HG02852 (cell line): ENCODE results near the gene TINCR.
"Not testable (repeated sequence)": the region's sequence is repeated elsewhere in the genome, so short reads cannot be mapped to it uniquely, and the experiment has no call there.

ENCODE experiments used
- ATAC-seq: cut with Tn5 transposase; IDR thresholded peaks from one replicate; pipeline ENCODE4 v1.9.1; 2021; ENCODE audit warnings: mild to moderate bottlenecking, moderate library complexity; ENCODE audit not compliant: unreplicated experiment

The TINCR gene

GRCh38 chr19:5561559-5561958 lies 6.2 kb downstream of the TINCR start:
- ATAC-seq: no peak

DNA sequence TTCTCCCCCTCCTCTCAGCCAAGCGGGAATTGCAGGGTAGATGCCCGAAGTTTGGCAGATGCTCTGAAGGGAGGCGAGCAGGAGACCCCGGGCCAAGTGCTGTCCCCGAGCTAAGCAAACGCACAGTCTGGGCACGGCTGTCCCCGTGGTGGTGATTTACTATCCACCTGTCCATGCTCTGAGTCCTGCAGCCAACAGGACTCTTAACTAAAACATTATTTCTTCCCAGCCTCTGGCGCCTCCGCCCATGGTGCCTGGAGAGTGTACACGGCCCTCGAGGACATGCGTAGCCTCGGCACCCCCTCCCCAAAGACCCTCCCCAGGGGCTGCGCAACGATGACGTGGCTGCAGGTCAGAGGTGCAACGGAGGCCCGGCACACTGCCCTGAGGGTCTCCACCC lies 7.6 kb downstream of the TINCR start:
- no peak for ATAC-seq

DNA sequence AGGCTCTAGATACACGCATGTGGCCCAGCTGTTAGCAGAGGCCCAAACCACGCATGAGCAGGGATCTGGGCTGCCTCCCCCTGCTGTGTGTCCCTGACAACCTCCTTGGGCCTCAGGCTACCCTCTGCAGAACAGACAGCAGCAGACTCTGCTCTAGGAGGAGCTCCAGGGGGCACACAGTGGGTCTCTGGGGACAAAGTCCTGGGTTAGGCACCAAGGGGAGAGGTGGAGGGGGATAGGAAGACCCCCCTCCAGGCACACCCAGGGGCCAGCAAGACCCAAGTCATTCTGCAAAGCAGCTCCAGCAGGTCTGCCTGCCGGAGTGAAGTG lies 8.0 kb downstream of the TINCR start:
- ATAC-seq: no peak

DNA sequence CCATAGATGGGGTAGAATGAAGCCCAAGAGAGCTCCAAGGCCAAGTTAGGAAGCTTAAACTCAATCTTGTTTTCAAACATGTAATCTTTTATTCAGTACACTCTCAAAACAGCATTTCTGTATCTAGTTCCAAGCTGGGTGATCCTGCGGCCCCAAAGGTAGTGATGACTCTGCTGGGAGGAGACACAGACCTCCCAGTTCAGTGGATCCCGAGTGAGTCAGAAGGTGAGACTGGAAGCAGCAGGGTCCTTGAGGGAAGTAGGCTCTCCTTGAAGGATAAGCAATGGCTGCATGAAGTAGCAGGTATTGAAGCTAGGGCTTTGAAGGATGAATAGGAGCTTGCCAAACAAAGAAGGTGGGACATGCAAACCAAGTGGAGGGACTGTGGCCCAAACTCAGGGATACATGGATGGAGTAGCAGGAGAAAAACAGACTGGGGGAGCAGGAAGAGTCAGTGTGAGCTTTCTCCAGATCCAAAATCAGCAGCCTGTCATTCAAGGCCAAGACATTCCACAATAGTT lies 9.6 kb downstream of the TINCR start:
- ATAC-seq: no peak

GRCh38 chr19:5557691-5558090 lies 10.1 kb downstream of the TINCR start:
- no peak for ATAC-seq

DNA sequence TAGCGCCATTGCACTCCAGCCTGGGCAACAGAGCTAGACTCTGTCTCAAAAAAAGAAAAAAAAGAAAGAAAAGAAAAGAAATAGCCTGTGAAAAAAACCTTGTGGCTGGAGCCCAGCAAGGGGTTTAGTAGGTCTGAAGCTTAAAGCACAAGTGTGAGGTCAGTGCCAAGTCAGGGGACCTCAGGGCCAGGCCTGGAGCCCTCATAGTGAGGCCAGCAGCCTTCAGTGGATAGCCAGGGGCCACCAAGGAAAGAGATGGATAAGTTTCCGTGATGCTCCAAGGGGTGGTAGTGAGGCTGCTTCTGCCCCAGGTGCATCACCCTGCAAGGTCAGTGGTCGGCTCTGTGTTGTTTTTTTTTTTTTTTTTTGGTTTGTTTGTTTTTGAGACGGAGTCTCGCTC lies 12.9 kb downstream of the TINCR start:
- ATAC-seq: no peak

- no peak for ATAC-seq
Measured at GRCh38 chr19:5553892-5554291, 13.9 kb downstream of the TINCR start.

GRCh38 chr19:5547881-5548280 lies 19.9 kb downstream of the TINCR start:
- ATAC-seq: no peak

DNA sequence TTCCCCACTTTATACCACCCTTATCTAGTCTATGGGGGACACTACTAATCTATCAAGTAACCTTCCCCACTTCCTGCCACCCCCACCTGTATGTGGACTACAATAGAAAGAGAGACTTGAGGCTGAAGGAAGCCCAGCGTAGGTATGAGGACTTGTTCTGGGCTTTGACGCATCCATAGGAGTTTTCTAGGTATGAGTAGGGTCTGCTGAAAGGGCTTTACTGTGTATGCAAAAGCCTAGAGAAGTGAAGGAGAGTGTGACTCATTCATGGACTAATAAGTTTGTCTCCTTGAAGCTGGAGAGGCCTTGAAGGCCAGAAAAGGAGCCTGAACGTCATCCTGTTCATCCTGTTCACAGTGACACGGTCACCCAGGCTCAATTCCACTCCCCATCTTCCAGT lies 21.8 kb downstream of the TINCR start:
- ATAC-seq: no peak

- ATAC-seq: no peak
Measured at GRCh38 chr19:5545051-5545450, 22.7 kb downstream of the TINCR start.

- no peak for ATAC-seq
Measured at GRCh38 chr19:5542665-5543064, 25.1 kb downstream of the TINCR start.

GRCh38 chr19:5541456-5541855 lies 26.3 kb downstream of the TINCR start:
- ATAC-seq: no peak

DNA sequence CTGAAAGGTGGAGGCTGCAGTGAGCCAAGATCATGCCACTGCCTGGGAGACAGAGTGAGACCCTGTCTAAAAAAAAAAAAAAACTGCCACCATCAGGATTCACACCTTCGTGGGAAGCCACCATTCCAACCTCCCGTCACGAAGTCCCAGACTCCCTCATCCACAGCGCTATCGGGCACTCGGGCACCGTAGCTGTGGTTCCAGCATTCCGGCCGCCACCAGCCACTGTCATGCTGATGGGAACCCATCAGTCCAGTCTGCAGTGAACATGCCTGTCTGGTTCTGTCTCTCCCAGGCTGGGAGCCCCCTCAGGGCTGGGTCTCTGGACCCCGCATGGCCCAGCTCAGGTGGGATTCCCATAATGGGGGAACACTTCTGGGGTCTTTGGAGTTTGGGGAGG lies 27.5 kb downstream of the TINCR start:
- ATAC-seq: no peak

- no peak for ATAC-seq
Measured at GRCh38 chr19:5537870-5538269, 29.9 kb downstream of the TINCR start.

DNA sequence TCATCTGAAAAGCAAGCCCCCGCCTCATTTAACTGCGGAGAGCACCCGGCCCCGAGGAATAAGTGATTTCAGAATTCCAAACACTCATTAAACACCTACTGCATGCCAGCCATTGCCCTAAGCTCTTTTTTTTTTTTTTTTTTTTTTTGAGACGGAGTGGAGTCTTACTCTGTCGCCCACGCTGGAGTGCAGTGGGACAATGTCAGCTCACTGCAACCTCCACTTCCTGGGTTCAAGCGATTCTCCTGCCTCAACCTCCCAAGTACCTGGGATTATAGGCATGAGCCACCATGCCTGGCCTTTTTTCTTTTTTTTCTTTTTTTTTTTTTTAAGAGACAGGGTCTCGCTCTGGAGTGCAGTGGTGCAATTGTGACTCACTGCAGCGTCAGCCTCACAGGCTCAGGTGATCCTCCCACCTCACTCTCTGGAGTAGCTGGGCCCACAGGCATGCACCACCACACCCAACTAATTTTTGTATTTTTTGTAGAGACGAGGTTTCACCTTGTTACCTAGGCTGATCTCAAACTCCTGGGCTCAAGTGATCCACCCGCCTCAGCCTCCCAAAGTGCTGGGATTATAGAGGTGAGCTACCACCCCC lies 30.7 kb downstream of the TINCR start:
- ATAC-seq: not testable (repeated sequence)

DNA sequence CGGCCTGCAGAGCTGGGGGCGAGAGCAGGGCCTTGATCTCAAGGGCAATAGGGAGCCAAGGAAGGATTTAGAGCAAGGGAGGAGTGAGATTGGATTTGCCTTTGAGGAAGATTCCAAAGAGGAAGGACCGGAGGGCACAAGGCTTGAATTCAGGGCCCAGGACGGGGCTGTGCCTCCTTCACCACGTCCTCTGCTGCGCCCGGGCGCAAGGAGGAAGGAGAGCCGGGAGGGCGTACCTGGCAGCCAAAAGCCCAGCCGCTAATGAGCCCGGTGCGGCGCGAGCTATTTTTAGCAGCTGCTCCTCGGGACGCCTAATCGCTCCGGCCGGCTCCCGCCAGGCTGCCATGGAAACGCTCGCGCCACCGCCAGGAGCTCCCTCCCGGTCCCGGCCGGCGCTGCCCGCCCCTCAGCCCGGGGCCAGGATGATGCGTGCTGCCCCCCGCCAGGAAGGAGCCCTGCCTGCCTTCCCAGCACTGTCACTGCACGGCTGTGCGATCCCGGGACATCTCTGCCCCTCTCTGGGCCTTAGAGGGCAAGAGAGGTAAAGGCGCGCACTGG lies 31.3 kb downstream of the TINCR start:
- no peak for ATAC-seq

DNA sequence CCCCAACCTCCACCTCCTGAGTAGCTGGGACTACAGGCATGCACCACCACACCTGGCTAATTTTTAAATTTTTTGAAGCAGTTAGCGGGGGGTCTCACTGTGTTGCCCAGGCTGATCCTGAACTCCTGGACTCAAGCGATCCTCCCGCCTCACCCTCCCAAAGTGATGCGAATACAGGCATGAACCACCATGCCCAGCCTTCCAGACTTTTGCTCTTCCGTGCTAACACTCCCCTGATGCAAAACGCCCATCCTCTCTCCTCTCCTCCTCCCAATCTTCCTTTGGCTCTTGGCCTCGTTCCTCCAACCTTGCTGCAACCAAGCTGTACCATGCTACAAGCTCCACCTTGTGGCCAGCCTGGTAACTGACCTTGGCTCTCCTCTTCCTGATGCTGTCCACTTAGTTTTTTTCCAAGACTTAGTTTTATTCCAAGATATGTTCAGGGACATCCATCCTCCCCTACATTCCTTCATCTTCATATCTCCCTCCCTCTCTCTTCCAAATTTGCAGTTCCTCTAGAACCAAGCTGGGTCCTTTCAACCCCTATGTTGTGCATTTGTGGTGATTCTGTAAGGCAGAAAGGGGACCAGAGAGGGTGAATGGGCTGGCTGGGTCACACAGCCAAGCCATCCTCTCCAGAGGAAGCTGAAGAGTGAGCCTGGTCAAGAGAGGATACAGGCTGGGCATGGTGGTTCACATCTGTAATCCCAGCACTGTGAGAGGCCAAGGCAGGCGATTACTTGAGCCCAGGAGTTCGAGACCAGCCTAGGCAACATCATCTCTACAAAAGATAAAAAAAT lies 32.8 kb downstream of the TINCR start:
- ATAC-seq: no peak

- no peak for ATAC-seq
Measured at GRCh38 chr19:5533257-5533656, 34.5 kb downstream of the TINCR start.

DNA sequence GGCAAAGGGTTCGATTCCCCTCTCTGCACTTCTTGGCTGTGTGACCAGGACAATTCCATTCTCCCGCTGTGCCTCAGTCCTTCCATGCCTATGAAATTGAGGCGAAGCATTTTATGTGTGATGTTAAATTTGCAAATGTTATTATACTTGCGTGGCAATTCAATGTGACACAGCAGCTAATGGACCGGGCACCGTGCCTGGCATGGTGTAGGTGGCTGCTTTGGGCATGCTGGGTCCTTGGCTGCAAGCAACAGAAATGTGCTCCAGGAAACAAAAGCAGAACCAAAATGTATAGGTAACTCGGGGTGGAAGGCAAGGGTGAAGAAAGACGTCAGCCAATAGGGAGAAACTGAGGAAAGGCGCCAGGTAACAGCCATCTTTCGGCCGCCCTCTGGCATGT lies 37.1 kb downstream of the TINCR start:
- ATAC-seq: no peak

DNA sequence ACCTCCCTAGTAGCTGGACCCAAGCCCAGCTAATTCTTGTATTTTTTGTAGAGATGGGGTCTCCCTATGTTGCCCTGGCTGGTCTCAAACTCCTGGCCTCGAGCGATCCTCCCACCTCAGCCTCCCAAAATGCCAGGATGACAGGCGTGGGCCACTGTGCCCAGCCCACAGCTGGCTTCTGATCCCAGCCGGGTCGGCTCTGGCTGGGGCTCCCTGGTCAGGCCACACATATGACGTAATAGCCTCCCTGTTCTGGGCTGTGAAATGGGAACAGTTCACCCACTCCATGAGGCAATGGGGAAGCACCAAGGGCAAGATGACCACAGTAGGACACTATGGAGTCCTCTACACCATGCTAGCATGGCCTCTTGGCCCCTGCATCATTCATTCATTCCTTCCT lies 41.1 kb downstream of the TINCR start:
- ATAC-seq: no peak

GRCh38 chr19:5524081-5524480 lies 43.7 kb downstream of the TINCR start:
- no peak for ATAC-seq

GRCh38 chr19:5522106-5522505 lies 45.6 kb downstream of the TINCR start:
- ATAC-seq: no peak
